ENCODE measurements around the gene RAC2. TPM values are rescaled to one million over a fixed set of nuclear protein-coding genes. Genes with fewer than 3 reads are reported as not detected.

RAC2 gene
- total RNA-seq, 1 donor from 2014 or later, result 11.5 TPM

DNA sequence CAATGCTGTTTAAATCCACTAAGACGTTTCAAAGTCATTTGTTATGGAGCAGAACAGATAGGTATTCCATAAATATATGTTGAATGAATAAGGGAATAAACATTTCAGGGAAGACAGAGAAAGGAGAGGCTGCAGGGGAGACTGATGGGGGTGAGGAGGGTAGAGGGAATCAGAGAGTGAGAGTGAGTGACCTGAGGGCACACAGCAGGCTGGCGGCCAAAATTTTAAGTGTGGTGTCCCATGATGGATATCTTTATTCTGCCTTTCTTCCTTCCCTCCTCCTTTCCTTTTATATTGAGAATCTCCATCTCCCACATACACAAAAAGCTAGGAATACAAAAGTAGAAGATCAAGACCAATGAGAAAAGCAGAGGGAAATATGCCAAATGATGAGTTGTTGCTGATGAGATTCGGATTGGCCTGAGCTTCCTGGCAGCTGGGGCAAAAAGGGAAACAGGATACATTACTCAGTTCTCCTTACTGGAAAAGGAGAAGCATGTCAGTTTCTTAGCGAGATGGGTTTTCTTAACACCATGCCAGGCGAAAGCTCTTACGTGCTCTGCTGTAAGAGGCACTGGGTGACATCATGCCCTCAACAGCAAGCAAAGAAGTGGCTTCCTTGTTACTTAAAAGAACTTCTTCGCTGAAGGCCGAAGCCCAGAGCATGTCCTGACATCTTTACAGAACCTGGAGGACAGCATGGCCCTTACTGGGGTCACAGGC lies 27.0 kb upstream of the RAC2 start:
- Histone ChIP-seq H3K27ac (no peak overlapping the region), H3K27me3 (no peaks in the 10 kb centered on the region), H3K9me3 (no peaks in the 10 kb centered on the region), H3K4me3 (no peak overlapping the region), H3K4me1 (no peaks in the 10 kb centered on the region), H3K36me3 (no peaks in the 10 kb centered on the region)
- intact Hi-C loops (cut with DNase I), result no loop called here
- no peak for DNase-seq (ENCODE audit: low spot score in 2 of 2)
- TF ChIP-seq, protein P1, sequence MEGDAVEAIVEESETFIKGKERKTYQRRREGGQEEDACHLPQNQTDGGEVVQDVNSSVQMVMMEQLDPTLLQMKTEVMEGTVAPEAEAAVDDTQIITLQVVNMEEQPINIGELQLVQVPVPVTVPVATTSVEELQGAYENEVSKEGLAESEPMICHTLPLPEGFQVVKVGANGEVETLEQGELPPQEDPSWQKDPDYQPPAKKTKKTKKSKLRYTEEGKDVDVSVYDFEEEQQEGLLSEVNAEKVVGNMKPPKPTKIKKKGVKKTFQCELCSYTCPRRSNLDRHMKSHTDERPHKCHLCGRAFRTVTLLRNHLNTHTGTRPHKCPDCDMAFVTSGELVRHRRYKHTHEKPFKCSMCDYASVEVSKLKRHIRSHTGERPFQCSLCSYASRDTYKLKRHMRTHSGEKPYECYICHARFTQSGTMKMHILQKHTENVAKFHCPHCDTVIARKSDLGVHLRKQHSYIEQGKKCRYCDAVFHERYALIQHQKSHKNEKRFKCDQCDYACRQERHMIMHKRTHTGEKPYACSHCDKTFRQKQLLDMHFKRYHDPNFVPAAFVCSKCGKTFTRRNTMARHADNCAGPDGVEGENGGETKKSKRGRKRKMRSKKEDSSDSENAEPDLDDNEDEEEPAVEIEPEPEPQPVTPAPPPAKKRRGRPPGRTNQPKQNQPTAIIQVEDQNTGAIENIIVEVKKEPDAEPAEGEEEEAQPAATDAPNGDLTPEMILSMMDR (IDR thresholded peaks at IDR 0.05), result no peak

DNA sequence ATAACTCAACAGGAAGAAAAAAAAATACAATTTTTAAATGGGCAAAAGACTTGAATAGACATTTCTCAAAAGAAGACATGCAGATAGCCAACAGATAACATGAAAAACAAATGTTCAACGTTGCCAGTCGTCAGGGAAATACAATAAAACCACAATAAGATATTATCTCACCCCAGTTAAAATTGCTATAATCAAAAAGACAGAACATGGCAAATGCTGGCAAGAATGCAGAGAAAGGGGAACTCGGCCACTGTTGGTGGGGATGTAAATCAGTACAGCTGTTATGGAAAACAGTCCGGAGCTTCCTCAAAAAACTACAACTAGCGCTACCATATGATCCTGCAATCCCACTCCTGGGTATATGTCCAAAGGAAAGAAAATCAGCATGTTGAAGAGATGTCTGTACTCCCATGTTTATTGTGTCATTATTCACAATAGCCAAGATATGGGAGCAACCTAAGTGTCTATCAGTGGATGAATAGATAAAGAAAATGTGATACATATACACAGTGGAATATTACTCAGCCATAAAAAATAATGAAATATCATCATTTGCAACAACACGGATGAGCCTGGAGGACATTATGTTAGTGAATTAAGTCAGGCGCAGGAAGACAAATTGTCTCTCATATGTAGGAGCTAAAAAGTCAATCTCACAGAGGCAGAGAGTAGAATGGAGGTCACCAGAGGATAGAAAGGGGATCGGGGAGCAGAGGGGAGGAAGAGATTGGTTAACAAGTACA lies 26.0 kb upstream of the RAC2 start:
- TF ChIP-seq, protein P1 (IDR thresholded peaks at IDR 0.05), result no peak
- Histone ChIP-seq H3K36me3 (no peaks in the 10 kb centered on the region), H3K4me1 (no peaks in the 10 kb centered on the region), H3K27me3 (no peaks in the 10 kb centered on the region), H3K9me3 (no peaks in the 10 kb centered on the region), H3K4me3 (no peak overlapping the region), H3K27ac (no peak overlapping the region)
- intact Hi-C loops (cut with DNase I), result no loop called here
- DNase-seq (ENCODE audit: low spot score in 2 of 2), result no peak

DNA sequence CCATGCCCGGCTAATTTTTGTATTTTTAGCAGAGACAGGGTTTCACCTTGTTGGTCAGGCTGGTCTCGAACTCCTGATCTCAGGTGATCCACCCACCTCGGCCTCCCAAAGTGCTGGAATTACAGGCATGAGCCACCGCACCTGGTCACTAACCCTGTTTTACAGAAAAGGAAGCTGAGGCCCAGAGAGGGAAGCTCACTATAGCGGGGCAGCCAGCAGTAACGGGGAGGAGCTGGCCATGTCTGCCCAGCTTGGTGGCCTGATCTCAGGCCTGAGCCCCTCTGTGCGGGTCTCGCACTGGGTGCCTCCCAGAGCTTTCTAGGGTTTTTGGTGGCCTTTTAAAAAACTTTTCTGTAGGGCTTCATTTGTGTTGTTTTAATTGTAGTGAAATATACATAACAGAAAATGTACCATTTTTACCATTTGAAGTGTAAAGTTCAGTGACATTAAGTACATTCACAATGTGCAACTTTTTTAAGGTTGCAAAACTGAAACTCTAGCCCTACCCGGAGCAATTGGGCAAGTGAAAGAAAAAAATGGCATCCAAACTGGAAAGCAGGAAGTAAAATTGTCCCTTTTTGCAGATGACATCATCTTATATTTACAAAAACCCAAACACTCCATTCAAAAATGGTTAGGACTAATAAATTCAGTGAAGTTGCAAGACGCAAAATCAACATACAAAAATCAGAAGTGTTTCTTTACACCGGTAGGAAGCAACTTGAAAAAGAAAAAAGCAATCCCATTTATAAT lies 23.8 kb upstream of the RAC2 start:
- H3K4me1 ChIP-seq, result no peaks in the 10 kb centered on the region
- H3K27me3 ChIP-seq, result no peaks in the 10 kb centered on the region
- no peak for DNase-seq (ENCODE audit: low spot score in 2 of 2)
- peaks cover 6 to 12% of the 10 kb centered on the region in 2 donors for H3K9me3 ChIP-seq
- no peaks in the 10 kb centered on the region for H3K36me3 ChIP-seq
- peak overlapping the region in 1 of 2 donors; percentile 42 for H3K4me3 ChIP-seq
- TF ChIP-seq, protein P1 (IDR thresholded peaks at IDR 0.05), result no peak
- intact Hi-C loops (cut with DNase I), result no loop called here
- H3K27ac ChIP-seq, result peak overlapping the region in 1 of 2 donors; percentile 37

DNA sequence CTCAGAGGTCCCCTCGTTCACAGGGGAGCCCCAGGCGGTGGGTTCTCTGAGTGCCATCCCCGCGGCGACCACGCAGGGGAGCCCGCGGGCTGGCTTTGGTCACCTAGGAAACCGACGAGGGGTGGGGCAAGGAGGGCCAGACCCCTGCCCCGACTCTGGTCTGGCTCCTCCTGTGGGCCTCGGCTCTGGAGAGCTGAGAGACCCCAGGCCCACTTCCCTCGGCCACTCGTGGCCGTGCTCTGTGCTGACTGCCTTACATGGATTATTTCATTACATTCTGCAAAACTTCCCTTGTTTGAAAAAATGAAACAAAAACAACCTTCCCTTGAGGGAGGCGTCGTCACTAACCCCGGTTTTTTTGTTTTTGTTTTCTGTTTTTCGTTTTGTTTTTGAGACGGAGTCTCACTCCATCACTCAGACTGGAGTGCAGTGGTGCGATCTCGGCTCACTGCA lies 23.1 kb upstream of the RAC2 start:
- Histone ChIP-seq H3K9me3 (peaks cover 6 to 12% of the 10 kb centered on the region in 2 donors), H3K36me3 (no peaks in the 10 kb centered on the region), H3K27ac (peak overlapping the region in 1 of 2 donors; percentile 37), H3K4me3 (peak overlapping the region; percentile 40 to 42), H3K27me3 (no peaks in the 10 kb centered on the region), H3K4me1 (no peaks in the 10 kb centered on the region)
- TF ChIP-seq, protein P1 (IDR thresholded peaks at IDR 0.05), result peak; percentile 29 to 53 (median 44)
- intact Hi-C loops (cut with DNase I), result no loop called here
- DNase-seq (ENCODE audit: low spot score in 2 of 2), result no peak

DNA sequence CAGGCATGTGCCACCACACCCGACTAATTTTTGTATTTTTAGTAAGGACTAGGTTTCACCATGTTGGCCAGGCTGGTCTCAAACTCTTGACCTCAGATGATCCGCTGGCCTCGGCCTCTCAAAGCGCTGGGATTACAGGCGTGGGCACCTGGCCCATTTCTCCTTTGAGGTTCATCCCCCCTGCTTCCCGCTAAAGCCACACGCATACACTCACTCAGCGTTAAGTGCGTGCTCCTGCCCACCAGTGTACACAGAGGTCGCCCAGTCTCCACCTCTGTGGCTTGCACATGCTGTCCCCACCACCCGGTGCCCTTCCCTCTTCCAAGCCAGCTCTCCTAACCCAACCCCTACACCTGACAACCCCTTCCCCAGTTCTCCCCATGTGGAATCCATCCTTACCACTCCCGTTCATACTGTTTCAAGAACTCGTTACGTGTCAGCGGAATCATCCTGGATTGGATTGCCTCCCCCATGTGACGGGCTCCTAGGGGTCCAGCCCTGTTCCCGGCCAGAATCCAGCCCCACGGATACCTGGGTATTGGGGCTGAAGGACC lies 22.6 kb upstream of the RAC2 start:
- peak overlapping the region; percentile 40 to 42 for H3K4me3 ChIP-seq
- H3K27me3 ChIP-seq, result no peaks in the 10 kb centered on the region
- no peak overlapping the region for H3K27ac ChIP-seq

More for the DNA sequence above, 22.6 kb upstream of the RAC2 start:
- DNase-seq (ENCODE audit: low spot score in 2 of 2), result no peak
- H3K4me1 ChIP-seq, result no peaks in the 10 kb centered on the region
- H3K36me3 ChIP-seq, result no peaks in the 10 kb centered on the region
- TF ChIP-seq, protein P1 (IDR thresholded peaks at IDR 0.05), result no peak
- intact Hi-C loops (cut with DNase I), result no loop called here
- H3K9me3 ChIP-seq, result peaks cover 6 to 12% of the 10 kb centered on the region in 2 donors
